ENCODE measurements around the gene MAN2C1.

DNA sequence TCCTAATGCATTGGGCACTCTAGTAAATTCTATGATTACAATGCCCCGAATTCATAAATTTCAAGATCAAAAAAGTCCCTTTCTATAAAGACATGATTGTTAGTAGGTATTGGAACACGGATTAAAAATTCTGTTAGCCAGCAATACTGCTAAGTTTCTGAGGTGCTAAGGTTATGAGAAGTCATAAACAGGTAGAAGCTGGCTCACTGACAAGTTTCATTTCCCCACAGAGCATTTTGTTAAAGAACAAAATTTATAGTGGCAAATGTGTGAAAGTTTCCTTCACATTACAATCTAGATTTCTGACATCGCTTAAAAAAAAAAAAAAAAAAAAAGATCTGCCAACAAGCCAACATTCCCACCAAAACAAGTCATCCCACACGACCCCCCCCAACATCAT lies 12.4 kb upstream of the MAN2C1 start:
- TF ChIP-seq, protein P1, sequence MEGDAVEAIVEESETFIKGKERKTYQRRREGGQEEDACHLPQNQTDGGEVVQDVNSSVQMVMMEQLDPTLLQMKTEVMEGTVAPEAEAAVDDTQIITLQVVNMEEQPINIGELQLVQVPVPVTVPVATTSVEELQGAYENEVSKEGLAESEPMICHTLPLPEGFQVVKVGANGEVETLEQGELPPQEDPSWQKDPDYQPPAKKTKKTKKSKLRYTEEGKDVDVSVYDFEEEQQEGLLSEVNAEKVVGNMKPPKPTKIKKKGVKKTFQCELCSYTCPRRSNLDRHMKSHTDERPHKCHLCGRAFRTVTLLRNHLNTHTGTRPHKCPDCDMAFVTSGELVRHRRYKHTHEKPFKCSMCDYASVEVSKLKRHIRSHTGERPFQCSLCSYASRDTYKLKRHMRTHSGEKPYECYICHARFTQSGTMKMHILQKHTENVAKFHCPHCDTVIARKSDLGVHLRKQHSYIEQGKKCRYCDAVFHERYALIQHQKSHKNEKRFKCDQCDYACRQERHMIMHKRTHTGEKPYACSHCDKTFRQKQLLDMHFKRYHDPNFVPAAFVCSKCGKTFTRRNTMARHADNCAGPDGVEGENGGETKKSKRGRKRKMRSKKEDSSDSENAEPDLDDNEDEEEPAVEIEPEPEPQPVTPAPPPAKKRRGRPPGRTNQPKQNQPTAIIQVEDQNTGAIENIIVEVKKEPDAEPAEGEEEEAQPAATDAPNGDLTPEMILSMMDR (IDR thresholded peaks at IDR 0.05; ENCODE audit: poor library complexity), result no peak
- TF ChIP-seq EZH2phosphoT487 (IDR thresholded peaks at IDR 0.05; ENCODE audit: low read depth, severe bottlenecking, unreplicated experiment) (no peak), EZH2 (IDR thresholded peaks at IDR 0.05; ENCODE audit: borderline replicate concordance) (no peak)
